GM06990 (cell line): ENCODE data around the gene CTIF.

ENCODE experiments used
- DNase-seq: peaks from one replicate; pipeline ENCODE4 v3.0.0-alpha.2; 2011; ENCODE audit not compliant: insufficient read length; ENCODE audit errors: extremely low read depth
- H3K27me3 ChIP-seq: replicated peaks from 2 replicates; pipeline ENCODE4 v1.6.0; 2011; ENCODE audit warnings: low read length; ENCODE audit not compliant: control insufficient read depth, insufficient read depth
- H3K36me3 ChIP-seq: 2 replicates; pipeline ENCODE4 v1.5.1; 2011; ENCODE audit warnings: low read length; ENCODE audit not compliant: control insufficient read depth, insufficient read depth
- H3K4me3 ChIP-seq: replicated peaks from 2 replicates; pipeline ENCODE4 v1.5.1; 2011; ENCODE audit warnings: low read depth, mild to moderate bottlenecking, control low read depth, low read length
- CTCF ChIP-seq: IDR thresholded peaks from 2 replicates; pipeline ENCODE4 v1.5.1; 2011; ENCODE audit warnings: low read length, control low read depth, mild to moderate bottlenecking, inconsistent platforms; ENCODE audit not compliant: insufficient read depth, poor library complexity, severe bottlenecking

CTIF gene

GRCh38 chr18:48732767-48733424 lies 194.1 kb downstream of the CTIF start:
- H3K27me3 ChIP-seq = no peaks in the 10 kb centered on the region
- no peak for TF ChIP-seq CTCF
- no peak for DNase-seq
- no peaks in the 10 kb centered on the region for H3K36me3 ChIP-seq
- no peak overlapping the region for H3K4me3 ChIP-seq

GRCh38 chr18:48733643-48734253 lies 194.9 kb downstream of the CTIF start:
- no peak for DNase-seq
- no peaks in the 10 kb centered on the region for H3K27me3 ChIP-seq
- no peak overlapping the region for H3K4me3 ChIP-seq
- H3K36me3 ChIP-seq = no peaks in the 10 kb centered on the region
- no peak for TF ChIP-seq CTCF

- H3K27me3 ChIP-seq = no peaks in the 10 kb centered on the region
- H3K4me3 ChIP-seq = no peak overlapping the region
- no peak for TF ChIP-seq CTCF
- DNase-seq = no peak
- H3K36me3 ChIP-seq = no peaks in the 10 kb centered on the region
These were observed 195.6 kb downstream of the CTIF start for GRCh38 chr18:48734460-48734859.

GRCh38 chr18:48735080-48735676 lies 196.3 kb downstream of the CTIF start:
- H3K36me3 ChIP-seq = no peaks in the 10 kb centered on the region
- DNase-seq = no peak
- H3K4me3 ChIP-seq = no peak overlapping the region
- TF ChIP-seq CTCF = no peak
- no peaks in the 10 kb centered on the region for H3K27me3 ChIP-seq

GRCh38 chr18:48735681-48736255 lies 196.9 kb downstream of the CTIF start:
- Histone ChIP-seq H3K4me3 (no peak overlapping the region), H3K36me3 (no peaks in the 10 kb centered on the region), H3K27me3 (no peaks in the 10 kb centered on the region)
- DNase-seq = no peak
- no peak for TF ChIP-seq CTCF
